H1 (cell line): ENCODE data around the gene SLC25A21.

Experiments
- CEBPB ChIP-seq: IDR thresholded peaks from 2 replicates; pipeline ENCODE4 v1.6.1; 2012; ENCODE audit warnings: low read depth, low read length
- CTCF ChIP-seq, 3 experiments: IDR thresholded peaks; 1 replicate in 2 of 3; 2 replicates in 1 of 3; pipeline versions ENCODE4 v1.5.1 to v1.6.1; 2011; ENCODE audit warnings: low read length in 3 of 3, mild to moderate bottlenecking in 3 of 3, inconsistent platforms in 2 of 3, low read depth in 1 of 3, moderate library complexity in 1 of 3; ENCODE audit not compliant: insufficient read depth in 1 of 3; ENCODE audit errors: control extremely low read depth in 1 of 3
- RFX5 ChIP-seq: IDR thresholded peaks from 2 replicates; pipeline ENCODE4 v1.6.1; 2011; ENCODE audit warnings: low read depth, low read length, improper control_type of control experiment, borderline replicate concordance
- RNF2 ChIP-seq: fragments of 200-900, 300-1000 bp; sonication (generic); IDR thresholded peaks from 2 replicates; pipeline ENCODE4 v1.7.1; 2016; ENCODE audit warnings: borderline replicate concordance, low read depth, mild to moderate bottlenecking, antibody characterized with exemption, low read length; ENCODE audit not compliant: poor library complexity, severe bottlenecking; ENCODE audit errors: missing control alignments
- YY1 ChIP-seq: IDR thresholded peaks from 2 replicates; pipeline ENCODE4 v1.6.1; 2011; ENCODE audit warnings: low read depth, mild to moderate bottlenecking, low read length

DNA sequence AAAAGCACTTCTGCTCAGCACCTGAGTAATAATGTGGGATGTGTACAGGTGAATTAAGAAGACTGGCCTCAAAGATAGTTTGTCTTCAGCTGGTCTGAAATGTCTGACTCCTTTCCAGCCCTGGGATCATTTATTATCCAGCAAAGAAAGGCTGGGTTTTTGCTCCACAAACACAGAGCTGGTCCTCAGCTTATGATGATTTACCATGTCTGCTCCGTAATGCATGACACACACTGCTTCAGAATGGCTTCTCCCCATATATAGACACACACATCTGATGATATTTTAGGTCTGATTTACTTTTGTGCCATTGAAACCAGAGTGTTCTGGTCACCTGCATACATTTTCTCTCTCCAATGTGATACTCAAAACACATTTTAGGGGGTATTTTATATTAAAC lies 225.0 kb downstream of the SLC25A21 start:
- TF ChIP-seq YY1, result no peak
- TF ChIP-seq RNF2, result no peak
- no peak for TF ChIP-seq CTCF (IDR thresholded peaks at IDR 0.05; ENCODE audit: control extremely low read depth in 1 of 3, insufficient read depth in 1 of 3, low read depth in 1 of 3, low read length in 3 of 3)
- TF ChIP-seq CEBPB, result no peak
- no peak for TF ChIP-seq RFX5
